ENCODE results near the gene SHF. TPM values are rescaled to one million over a fixed set of nuclear protein-coding genes. Genes with fewer than 3 reads are reported as not detected.
"Not testable (repeated sequence)": the region's sequence is repeated elsewhere in the genome, so short reads cannot be mapped to it uniquely, and the experiment has no call there.

Gene SHF
- total RNA-seq, 1 donor from 2014 or later: 7.1 TPM

GRCh38 chr15:45139770-45140169 is 48.0 kb downstream of the SHF start:
- Histone ChIP-seq H3K27me3 (peaks cover 7% of the 10 kb centered on the region), H3K4me3 (no peak overlapping the region), H3K36me3 (peaks cover 6% of the 10 kb centered on the region), H3K9me3 (no peaks in the 10 kb centered on the region), H3K4me1 (peaks cover 6% of the 10 kb centered on the region), H3K27ac (peak overlapping the region; percentile 30)
- DNase-seq: peak; percentile 80
- intact Hi-C loops (cut with DNase I): no loop called here
- no peak for TF ChIP-seq CTCF (IDR thresholded peaks at IDR 0.05)
- ATAC-seq: peak; percentile 87

GRCh38 chr15:45138814-45139765 is 48.7 kb downstream of the SHF start:
- DNase-seq (peak; percentile 88), ATAC-seq (peak; percentile 82)
- no peak for TF ChIP-seq CTCF (IDR thresholded peaks at IDR 0.05)
- Histone ChIP-seq H3K4me1 (peaks cover 9% of the 10 kb centered on the region), H3K27ac (peak overlapping the region; percentile 30), H3K9me3 (no peaks in the 10 kb centered on the region), H3K4me3 (no peak overlapping the region), H3K36me3 (peaks cover 6% of the 10 kb centered on the region), H3K27me3 (peaks cover 12% of the 10 kb centered on the region)
- intact Hi-C loops (cut with DNase I): no loop called here

- ATAC-seq (no peak), DNase-seq (peak; percentile 15)
- peaks cover 19% of the 10 kb centered on the region for H3K27me3 ChIP-seq
- H3K4me3 ChIP-seq: no peak overlapping the region
- H3K9me3 ChIP-seq: no peaks in the 10 kb centered on the region
- H3K4me1 ChIP-seq: peaks cover 9% of the 10 kb centered on the region
- no peak for TF ChIP-seq CTCF (IDR thresholded peaks at IDR 0.05)
- no peak overlapping the region for H3K27ac ChIP-seq
- no peaks in the 10 kb centered on the region for H3K36me3 ChIP-seq
- intact Hi-C loops (cut with DNase I): no loop called here
Observed at GRCh38 chr15:45137703-45138102, 50.1 kb downstream of the SHF start.

GRCh38 chr15:45136378-45136764 is 51.4 kb downstream of the SHF start:
- ATAC-seq: no peak
- peaks cover 9% of the 10 kb centered on the region for H3K4me1 ChIP-seq
- peaks cover 19% of the 10 kb centered on the region for H3K27me3 ChIP-seq
- no peak overlapping the region for H3K27ac ChIP-seq
- no peaks in the 10 kb centered on the region for H3K36me3 ChIP-seq
- intact Hi-C loops (cut with DNase I): no loop called here
- peak; percentile 45 for DNase-seq
- no peak overlapping the region for H3K4me3 ChIP-seq
- H3K9me3 ChIP-seq: no peaks in the 10 kb centered on the region
- no peak for TF ChIP-seq CTCF (IDR thresholded peaks at IDR 0.05)

GRCh38 chr15:45135705-45136377 is 51.9 kb downstream of the SHF start:
- H3K36me3 ChIP-seq; intact Hi-C loops (cut with DNase I); DNase-seq; H3K4me3 ChIP-seq; H3K9me3 ChIP-seq; H3K4me1 ChIP-seq; H3K27ac ChIP-seq; ATAC-seq: not testable (repeated sequence)
- peaks cover 24% of the 10 kb centered on the region for H3K27me3 ChIP-seq

Data from upper lobe of right lung (tissue), 1 donor.